K562 (cell line): ENCODE results near the gene MACF1. TPM values are rescaled to one million over a fixed set of nuclear protein-coding genes. Genes with fewer than 3 reads are reported as not detected.

Experiments used
- ATAC-seq: fragments of 200-7000 bp; cut with Tn5 transposase; 3 replicates; pipeline ENCODE4 v1.9.1; 2020; ENCODE audit warnings: moderate library complexity
- BruUV-seq: library from RNA; stranded (reverse); fragments of 400-500 nt; replicated peaks from 2 replicates; lab custom pipeline; 2021; lab: Mats Ljungman, UMichigan
- CTCF ChIA-PET: fragments of 300-600 bp; formaldehyde crosslinking; extraction: SDS; loops from one replicate; lab custom pipeline; 2021; ENCODE audit warnings: low intra/inter-chr PET ratio; lab: Yijun Ruan, JAX
- POLR2A ChIA-PET: fragments of 300-600, 350-650 bp; sonication (Branson Sonifier 250); formaldehyde crosslinking; extraction: SDS; loops from one replicate; lab custom pipeline; 2021; ENCODE audit warnings: antibody characterized with exemption, inconsistent platforms; lab: Yijun Ruan, JAX
- DNase-seq, 4 experiments: peaks; one replicate each; pipeline versions ENCODE4 v3.0.0 to v3.0.0-alpha.2; 2011 to 2018; ENCODE audit warnings: low spot score in 3 of 4, mixed read lengths in 3 of 4; ENCODE audit errors: extremely low read depth in 1 of 4
- FAIRE-seq: peaks from 2 replicates; lab custom pipeline; 2011; peaks lifted over from hg19 to GRCh38; lab: Jason Lieb, UNC
- H2AFZ ChIP-seq: 2 replicates; pipeline ENCODE4 v1.6.0; 2011; ENCODE audit warnings: low read depth, low read length, control low read depth, inconsistent platforms
- H3K27ac ChIP-seq: fragments of 200-600 bp; 3 replicates; pipeline ENCODE4 v1.8.0; 2011; ENCODE audit warnings: low read depth, mild to moderate bottlenecking, control low read depth, inconsistent platforms, low read length, moderate library complexity, mixed read lengths; ENCODE audit errors: extremely low read depth
- H3K27me3 ChIP-seq, 2 experiments: fragments of 300-600 bp in 1 of 2; 2 replicates in 1 of 2; 3 replicates in 1 of 2; pipeline versions ENCODE4 v1.6.0 to v1.8.0; 2011; ENCODE audit warnings: inconsistent platforms in 2 of 2, low read length in 2 of 2, mild to moderate bottlenecking in 1 of 2, mixed read lengths in 1 of 2, moderate library complexity in 1 of 2; ENCODE audit not compliant: control insufficient read depth in 2 of 2, insufficient read depth in 2 of 2
- H3K36me3 ChIP-seq: fragments of 300-600 bp; 3 replicates; pipeline ENCODE4 v1.8.0; 2011; ENCODE audit warnings: mild to moderate bottlenecking, low read length, inconsistent platforms; ENCODE audit not compliant: control insufficient read depth, insufficient read depth
- H3K4me1 ChIP-seq, 2 experiments: fragments of 200-600 bp in 1 of 2; replicated peaks in 1 of 2; 2 replicates in 1 of 2; 3 replicates in 1 of 2; pipeline versions ENCODE4 v1.5.1 to v1.8.0; 2011; ENCODE audit warnings: inconsistent platforms in 2 of 2, low read length in 2 of 2, mild to moderate bottlenecking in 1 of 2, mixed read lengths in 1 of 2, moderate library complexity in 1 of 2; ENCODE audit not compliant: control insufficient read depth in 2 of 2, insufficient read depth in 2 of 2
- H3K4me2 ChIP-seq: 2 replicates; pipeline ENCODE4 v1.6.1; 2011; ENCODE audit warnings: low read length, control low read depth, inconsistent platforms, mixed read lengths; ENCODE audit not compliant: insufficient read depth
- H3K4me3 ChIP-seq: fragments of 200-600 bp; sonication (generic), shearing (Covaris generic); 2 replicates; pipeline ENCODE4 v1.5.1; 2016; ENCODE audit warnings: control low read depth, inconsistent platforms
- H3K79me2 ChIP-seq: fragments of 200-600 bp; 3 replicates; pipeline ENCODE4 v1.8.0; 2011; ENCODE audit warnings: low read length, inconsistent platforms; ENCODE audit not compliant: control insufficient read depth, insufficient read depth
- H3K9ac ChIP-seq, 2 experiments: 2 replicates each; pipeline versions ENCODE4 v1.6.0 to v1.6.1; 2011; ENCODE audit warnings: low read depth in 2 of 2, low read length in 2 of 2, control low read depth in 1 of 2, inconsistent platforms in 1 of 2, mild to moderate bottlenecking in 1 of 2, mixed read lengths in 1 of 2; ENCODE audit not compliant: insufficient read depth in 1 of 2
- H3K9me1 ChIP-seq: one replicate; pipeline ENCODE4 v1.6.0; 2011; ENCODE audit warnings: inconsistent platforms, mild to moderate bottlenecking, low read length, moderate library complexity; ENCODE audit not compliant: control insufficient read depth, insufficient read depth
- H3K9me3 ChIP-seq: replicated peaks from 2 replicates; pipeline ENCODE4 v1.5.1; 2011; ENCODE audit warnings: low read depth, low read length, inconsistent platforms; ENCODE audit not compliant: control insufficient read depth, insufficient read depth
- H4K20me1 ChIP-seq: replicated peaks from 2 replicates; pipeline ENCODE4 v1.6.1; 2011; ENCODE audit warnings: low read length, inconsistent platforms, mixed read lengths; ENCODE audit not compliant: control insufficient read depth, insufficient read depth
- ASH1L ChIP-seq: fragments of 450-650 bp; IDR thresholded peaks from 2 replicates; pipeline ENCODE4 v1.6.1; 2018; ENCODE audit warnings: borderline replicate concordance, mild to moderate bottlenecking, low read depth; ENCODE audit not compliant: partially characterized antibody
- FOXP1 ChIP-seq: sonication (generic); formaldehyde crosslinking; IDR thresholded peaks from 2 replicates; pipeline ENCODE4 v1.8.0; 2022; ENCODE audit warnings: mild to moderate bottlenecking, missing genetic modification reagents
- MAZ ChIP-seq, 2 experiments: fragments of 450-650 bp in 1 of 2; sonication (generic) in 1 of 2; formaldehyde crosslinking; IDR thresholded peaks in 1 of 2; conservative IDR thresholded peaks in 1 of 2; 2 replicates each; pipeline versions ENCODE4 v1.4.0 to v1.5.0; 2020; ENCODE audit warnings: mild to moderate bottlenecking in 1 of 2, missing genetic modification reagents in 1 of 2
- MIER1 ChIP-seq: fragments of 450-650 bp; IDR thresholded peaks from 2 replicates; pipeline ENCODE4 v1.6.1; 2016; ENCODE audit warnings: antibody characterized with exemption, mild to moderate bottlenecking, low read depth
- PURB ChIP-seq: sonication (generic); formaldehyde crosslinking; IDR thresholded peaks from 2 replicates; pipeline ENCODE4 v1.9.0; 2021; ENCODE audit warnings: low read depth, mild to moderate bottlenecking, missing genetic modification reagents
- ZNF133 ChIP-seq: fragments of 250-450 bp; sonication (Bioruptor Pico); IDR thresholded peaks from 2 replicates; pipeline ENCODE4 v1.4.0; 2020; ENCODE audit warnings: mild to moderate bottlenecking
- ZNF584 ChIP-seq: fragments of 200-800 bp; sonication (Bioruptor generic); IDR thresholded peaks from 2 replicates; pipeline ENCODE4 v1.6.1; 2016; ENCODE audit warnings: low read depth, mild to moderate bottlenecking, missing genetic modification characterization, missing compliant biosample characterization
- WGBS: fragments of 100-300 bp; shearing (Covaris generic); methylation state at CpG from one replicate; pipeline ENCODE4 v1.1.6; 2016; ENCODE audit warnings: low coverage, mixed read lengths; ENCODE audit not compliant: insufficient coverage; ENCODE audit errors: missing lambda C conversion rate; 5-methylcytosine and 5-hydroxymethylcytosine counted together
- in situ Hi-C: fragments of 300-500 bp; cut with MboI; formaldehyde crosslinking; loops from 4 replicates; pipeline ENCODE4 v1.15.0; 2018; ENCODE audit warnings: inconsistent platforms, mixed read lengths
- intact Hi-C: fragments of 100-400 bp; cut with micrococcal nuclease; formaldehyde crosslinking; loops from 2 replicates; pipeline ENCODE4 v1.14.2; 2022
- polyA plus RNA-seq, 8 experiments: library from polyadenylated mRNA; depleted of rRNA in 4 of 8; stranded (reverse) in 5 of 8; unstranded in 3 of 8; fragments of >200 nt; fragmentation: Nextera tagmentation in 2 of 8; fragmentation: Illumina TruSeq in 1 of 8; extraction: Ambion mirVana in 2 of 8; extraction: Trizol in 1 of 8; gene quantifications; 2 replicates each; pipeline versions ENCODE4 v1.2.1 to v1.2.3, GENCODE V29; 2011 to 2014; ENCODE audit warnings: inconsistent platforms in 1 of 8, missing spikeins in 1 of 8
- total RNA-seq, 7 experiments: library from RNA; depleted of rRNA in 6 of 7; stranded (reverse); fragments of >200 nt in 6 of 7; fragmentation: Illumina TruSeq in 2 of 7; extraction: Trizol in 2 of 7; gene quantifications; 2 replicates each; pipeline versions ENCODE4 v1.2.1 to v1.2.3, GENCODE V29; 2011 to 2021; ENCODE audit warnings: low replicate concordance in 1 of 7
- TF ChIP-seq, protein P1 (sequence below): sonication (generic); formaldehyde crosslinking; IDR thresholded peaks from 2 replicates; pipeline ENCODE4 v1.9.0; 2022; ENCODE audit warnings: mild to moderate bottlenecking, missing genetic modification reagents
- TF ChIP-seq, protein P2 (sequence below): fragments of 200-800 bp; sonication (Bioruptor generic); IDR thresholded peaks from 2 replicates; pipeline ENCODE4 v1.6.1; 2016; ENCODE audit warnings: missing genetic modification characterization, missing compliant biosample characterization
- TF ChIP-seq, protein P3 (sequence below), 2 experiments: fragments of 250-450 bp in 1 of 2; fragments of 450-650 bp in 1 of 2; sonication (Bioruptor Pico) in 1 of 2; IDR thresholded peaks; 2 replicates each; pipeline versions ENCODE4 v1.6.1 to v1.8.0; 2016 to 2021; ENCODE audit warnings: mild to moderate bottlenecking in 2 of 2, moderate library complexity in 2 of 2, missing compliant biosample characterization in 1 of 2, missing genetic modification characterization in 1 of 2
- TF ChIP-seq, protein P4 (sequence below): fragments of 450-650 bp; IDR thresholded peaks from 2 replicates; pipeline ENCODE4 v1.7.0; 2016; ENCODE audit warnings: borderline replicate concordance
- TF ChIP-seq, protein P5 (sequence below): fragments of 250-450 bp; sonication (Bioruptor Pico); IDR thresholded peaks from 2 replicates; pipeline ENCODE4 v1.8.0; 2022; ENCODE audit warnings: inconsistent platforms, mild to moderate bottlenecking, moderate library complexity, borderline replicate concordance

The MACF1 gene
- total and polyA plus RNA-seq, 9 of the 15 experiments (the other 6 are each of a cell fraction or from before 2014, with no cell fraction given): 13.2 to 232 (median 112) TPM

DNA sequence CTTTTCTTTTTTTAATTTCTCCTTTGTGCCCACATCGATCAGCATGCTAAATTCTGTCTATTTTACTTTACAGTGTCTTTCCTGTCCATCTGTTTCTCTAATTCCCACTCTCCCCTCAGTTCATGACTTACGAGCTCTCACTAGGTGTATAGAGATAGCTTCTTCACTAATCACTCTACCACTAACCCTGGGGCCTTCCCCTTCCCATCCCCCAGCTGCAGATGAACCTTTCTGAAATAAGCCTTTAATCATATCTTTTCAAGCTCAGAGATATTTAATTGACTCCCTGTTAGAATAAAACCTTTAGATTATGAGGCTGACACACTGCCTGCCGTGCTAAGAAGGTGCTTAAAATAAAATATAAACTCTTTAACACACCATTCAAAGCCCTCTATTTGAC lies 220.7 kb downstream of the MACF1 start:
- intact Hi-C loops: no loop called here
- no peaks in the 10 kb centered on the region for H3K4me1 ChIP-seq
- BruUV-seq: no TSS peak
- no peaks in the 10 kb centered on the region for H3K9me3 ChIP-seq
- H3K4me2 ChIP-seq: no peak overlapping the region
- H3K9me1 ChIP-seq: no peaks in the 10 kb centered on the region
- H3K9ac ChIP-seq: no peak overlapping the region
- H4K20me1 ChIP-seq: no peaks in the 10 kb centered on the region
- FAIRE-seq (no peak), DNase-seq (no peak), ATAC-seq (no peak)
- peaks cover 3% of the 10 kb centered on the region; the same call in 1 of the 3 replicates for H3K79me2 ChIP-seq
- H3K27ac ChIP-seq: no peak overlapping the region
- peaks cover 84% of the 10 kb centered on the region for H3K36me3 ChIP-seq
- in situ Hi-C loops: no loop called here
- no peaks in the 10 kb centered on the region for H3K27me3 ChIP-seq
- POLR2A ChIA-PET: interaction anchor here (1.4 to 4.1 kb wide), 3 partner anchors 12 to 16 kb away, joined by 3 to 36 read pairs (median 10); no protein-coding TSS in a partner anchor
- CTCF ChIA-PET: no interaction called here
- no peak overlapping the region for H3K4me3 ChIP-seq
- 88% methylated on average over 3 of the region's 3 CpGs for WGBS
- no peak overlapping the region for H2AFZ ChIP-seq
- TF ChIP-seq MIER1 (no peak), PURB (CRISPR knock-in tag) (no peak), ZNF584 (no peak), MAZ (CRISPR knock-in tag; conservative IDR thresholded peaks at IDR 0.05 in 1 of 2, IDR thresholded peaks at IDR 0.05 in 1 of 2) (no peak), FOXP1 (CRISPR knock-in tag) (no peak), ASH1L (no peak), ZNF133 (CRISPR knock-in tag) (no peak)
- TF ChIP-seq, protein P1, sequence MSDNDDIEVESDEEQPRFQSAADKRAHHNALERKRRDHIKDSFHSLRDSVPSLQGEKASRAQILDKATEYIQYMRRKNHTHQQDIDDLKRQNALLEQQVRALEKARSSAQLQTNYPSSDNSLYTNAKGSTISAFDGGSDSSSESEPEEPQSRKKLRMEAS (CRISPR knock-in tag): no peak
- TF ChIP-seq, protein P2, sequence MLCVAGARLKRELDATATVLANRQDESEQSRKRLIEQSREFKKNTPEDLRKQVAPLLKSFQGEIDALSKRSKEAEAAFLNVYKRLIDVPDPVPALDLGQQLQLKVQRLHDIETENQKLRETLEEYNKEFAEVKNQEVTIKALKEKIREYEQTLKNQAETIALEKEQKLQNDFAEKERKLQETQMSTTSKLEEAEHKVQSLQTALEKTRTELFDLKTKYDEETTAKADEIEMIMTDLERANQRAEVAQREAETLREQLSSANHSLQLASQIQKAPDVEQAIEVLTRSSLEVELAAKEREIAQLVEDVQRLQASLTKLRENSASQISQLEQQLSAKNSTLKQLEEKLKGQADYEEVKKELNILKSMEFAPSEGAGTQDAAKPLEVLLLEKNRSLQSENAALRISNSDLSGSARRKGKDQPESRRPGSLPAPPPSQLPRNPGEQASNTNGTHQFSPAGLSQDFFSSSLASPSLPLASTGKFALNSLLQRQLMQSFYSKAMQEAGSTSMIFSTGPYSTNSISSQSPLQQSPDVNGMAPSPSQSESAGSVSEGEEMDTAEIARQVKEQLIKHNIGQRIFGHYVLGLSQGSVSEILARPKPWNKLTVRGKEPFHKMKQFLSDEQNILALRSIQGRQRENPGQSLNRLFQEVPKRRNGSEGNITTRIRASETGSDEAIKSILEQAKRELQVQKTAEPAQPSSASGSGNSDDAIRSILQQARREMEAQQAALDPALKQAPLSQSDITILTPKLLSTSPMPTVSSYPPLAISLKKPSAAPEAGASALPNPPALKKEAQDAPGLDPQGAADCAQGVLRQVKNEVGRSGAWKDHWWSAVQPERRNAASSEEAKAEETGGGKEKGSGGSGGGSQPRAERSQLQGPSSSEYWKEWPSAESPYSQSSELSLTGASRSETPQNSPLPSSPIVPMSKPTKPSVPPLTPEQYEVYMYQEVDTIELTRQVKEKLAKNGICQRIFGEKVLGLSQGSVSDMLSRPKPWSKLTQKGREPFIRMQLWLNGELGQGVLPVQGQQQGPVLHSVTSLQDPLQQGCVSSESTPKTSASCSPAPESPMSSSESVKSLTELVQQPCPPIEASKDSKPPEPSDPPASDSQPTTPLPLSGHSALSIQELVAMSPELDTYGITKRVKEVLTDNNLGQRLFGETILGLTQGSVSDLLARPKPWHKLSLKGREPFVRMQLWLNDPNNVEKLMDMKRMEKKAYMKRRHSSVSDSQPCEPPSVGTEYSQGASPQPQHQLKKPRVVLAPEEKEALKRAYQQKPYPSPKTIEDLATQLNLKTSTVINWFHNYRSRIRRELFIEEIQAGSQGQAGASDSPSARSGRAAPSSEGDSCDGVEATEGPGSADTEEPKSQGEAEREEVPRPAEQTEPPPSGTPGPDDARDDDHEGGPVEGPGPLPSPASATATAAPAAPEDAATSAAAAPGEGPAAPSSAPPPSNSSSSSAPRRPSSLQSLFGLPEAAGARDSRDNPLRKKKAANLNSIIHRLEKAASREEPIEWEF (CRISPR knock-in tag): no peak
- TF ChIP-seq, protein P3, sequence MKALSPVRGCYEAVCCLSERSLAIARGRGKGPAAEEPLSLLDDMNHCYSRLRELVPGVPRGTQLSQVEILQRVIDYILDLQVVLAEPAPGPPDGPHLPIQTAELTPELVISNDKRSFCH (CRISPR knock-in tag; IDR thresholded peaks at IDR 0.05): no peak
- TF ChIP-seq, protein P3 (tag; IDR thresholded peaks at IDR 0.05): no peak
- TF ChIP-seq, protein P4, sequence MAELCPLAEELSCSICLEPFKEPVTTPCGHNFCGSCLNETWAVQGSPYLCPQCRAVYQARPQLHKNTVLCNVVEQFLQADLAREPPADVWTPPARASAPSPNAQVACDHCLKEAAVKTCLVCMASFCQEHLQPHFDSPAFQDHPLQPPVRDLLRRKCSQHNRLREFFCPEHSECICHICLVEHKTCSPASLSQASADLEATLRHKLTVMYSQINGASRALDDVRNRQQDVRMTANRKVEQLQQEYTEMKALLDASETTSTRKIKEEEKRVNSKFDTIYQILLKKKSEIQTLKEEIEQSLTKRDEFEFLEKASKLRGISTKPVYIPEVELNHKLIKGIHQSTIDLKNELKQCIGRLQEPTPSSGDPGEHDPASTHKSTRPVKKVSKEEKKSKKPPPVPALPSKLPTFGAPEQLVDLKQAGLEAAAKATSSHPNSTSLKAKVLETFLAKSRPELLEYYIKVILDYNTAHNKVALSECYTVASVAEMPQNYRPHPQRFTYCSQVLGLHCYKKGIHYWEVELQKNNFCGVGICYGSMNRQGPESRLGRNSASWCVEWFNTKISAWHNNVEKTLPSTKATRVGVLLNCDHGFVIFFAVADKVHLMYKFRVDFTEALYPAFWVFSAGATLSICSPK: no peak
- TF ChIP-seq, protein P5, sequence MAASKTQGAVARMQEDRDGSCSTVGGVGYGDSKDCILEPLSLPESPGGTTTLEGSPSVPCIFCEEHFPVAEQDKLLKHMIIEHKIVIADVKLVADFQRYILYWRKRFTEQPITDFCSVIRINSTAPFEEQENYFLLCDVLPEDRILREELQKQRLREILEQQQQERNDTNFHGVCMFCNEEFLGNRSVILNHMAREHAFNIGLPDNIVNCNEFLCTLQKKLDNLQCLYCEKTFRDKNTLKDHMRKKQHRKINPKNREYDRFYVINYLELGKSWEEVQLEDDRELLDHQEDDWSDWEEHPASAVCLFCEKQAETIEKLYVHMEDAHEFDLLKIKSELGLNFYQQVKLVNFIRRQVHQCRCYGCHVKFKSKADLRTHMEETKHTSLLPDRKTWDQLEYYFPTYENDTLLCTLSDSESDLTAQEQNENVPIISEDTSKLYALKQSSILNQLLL: no peak
